GM23338 (cell line): ENCODE results near the gene PPP2R2B. TPM values are rescaled to one million over a fixed set of nuclear protein-coding genes. Genes with fewer than 3 reads are reported as not detected.

Experiments used
- ATAC-seq: fragments of 200-7000 bp; cut with Tn5 transposase; 3 replicates; pipeline ENCODE4 v1.9.1; 2020
- DNase-seq: peaks from one replicate; pipeline ENCODE4 v3.0.0-alpha.2; 2015; ENCODE audit warnings: low spot score
- H2AFZ ChIP-seq: fragments of 200-600 bp; sonication (generic); 2 replicates; pipeline ENCODE4 v1.8.0; 2016; ENCODE audit warnings: antibody characterized with exemption, mild to moderate bottlenecking, moderate library complexity
- H3F3A ChIP-seq: fragments of 200-600 bp; sonication (generic); replicated peaks from 2 replicates; pipeline ENCODE4 v1.8.0; 2017; ENCODE audit warnings: antibody characterized with exemption, mixed run types, low read depth
- H3K27ac ChIP-seq: fragments of 200-600 bp; sonication (generic); 2 replicates; pipeline ENCODE4 v1.6.1; 2016; ENCODE audit warnings: low read depth
- H3K27me3 ChIP-seq: fragments of 200-600 bp; sonication (generic); 2 replicates; pipeline ENCODE4 v1.8.0; 2016; ENCODE audit warnings: mild to moderate bottlenecking, mixed run types, moderate library complexity; ENCODE audit not compliant: insufficient read depth
- H3K36me3 ChIP-seq: fragments of 200-600 bp; sonication (generic); 2 replicates; pipeline ENCODE4 v1.8.0; 2016; ENCODE audit warnings: mild to moderate bottlenecking; ENCODE audit not compliant: insufficient read depth
- H3K4me1 ChIP-seq: fragments of 200-600 bp; sonication (generic); 2 replicates; pipeline ENCODE4 v1.8.0; 2016; ENCODE audit warnings: mild to moderate bottlenecking, moderate library complexity; ENCODE audit not compliant: insufficient read depth
- H3K4me2 ChIP-seq: fragments of 200-600 bp; sonication (generic); 2 replicates; pipeline ENCODE4 v1.7.1; 2017; ENCODE audit warnings: mixed run types
- H3K4me3 ChIP-seq: fragments of 200-600 bp; sonication (generic); 2 replicates; pipeline ENCODE4 v1.6.1; 2016; ENCODE audit warnings: mixed run types
- H3K79me2 ChIP-seq: fragments of 200-600 bp; sonication (generic); replicated peaks from 2 replicates; pipeline ENCODE4 v1.8.0; 2017; ENCODE audit warnings: mild to moderate bottlenecking; ENCODE audit not compliant: insufficient read depth
- H3K9me2 ChIP-seq: fragments of 200-600 bp; sonication (generic); 2 replicates; pipeline ENCODE4 v1.8.0; 2017; ENCODE audit not compliant: insufficient read depth
- H4K20me1 ChIP-seq: fragments of 200-600 bp; sonication (generic); replicated peaks from 2 replicates; pipeline ENCODE4 v1.8.0; 2017; ENCODE audit warnings: mild to moderate bottlenecking; ENCODE audit not compliant: insufficient read depth
- H3K27ac Mint-ChIP-seq: 2 replicates; pipeline ENCODE4 v1.8.0; 2020; ENCODE audit warnings: inconsistent platforms, mild to moderate bottlenecking, moderate library complexity, mixed read lengths
- H3K27me3 Mint-ChIP-seq: 3 replicates; pipeline ENCODE4 v1.8.0; 2022; ENCODE audit warnings: low read depth, mild to moderate bottlenecking, moderate library complexity, mixed read lengths, inconsistent platforms; ENCODE audit not compliant: insufficient read depth, poor library complexity
- H3K36me3 Mint-ChIP-seq: 3 replicates; pipeline ENCODE4 v1.8.0; 2021; ENCODE audit warnings: low read depth, mild to moderate bottlenecking, inconsistent platforms, moderate library complexity, mixed read lengths
- H3K4me1 Mint-ChIP-seq: 3 replicates; pipeline ENCODE4 v1.8.0; 2020; ENCODE audit warnings: mild to moderate bottlenecking, inconsistent platforms, mixed read lengths
- H3K4me3 Mint-ChIP-seq: 3 replicates; pipeline ENCODE4 v1.8.0; 2021; ENCODE audit warnings: moderate library complexity, mild to moderate bottlenecking, inconsistent platforms, mixed read lengths
- H3K9me3 Mint-ChIP-seq: 3 replicates; pipeline ENCODE4 v1.8.0; 2020; ENCODE audit warnings: moderate library complexity, mild to moderate bottlenecking, inconsistent platforms, mixed read lengths
- CREB1 ChIP-seq: fragments of 250-450 bp; sonication (Bioruptor Pico); IDR thresholded peaks from 2 replicates; pipeline ENCODE4 v1.5.0; 2020; ENCODE audit warnings: low read depth, mild to moderate bottlenecking, moderate library complexity
- EZH2 ChIP-seq: fragments of 200-600 bp; sonication (generic); IDR thresholded peaks from one replicate; pipeline ENCODE4 v1.8.0; 2017; ENCODE audit warnings: antibody characterized with exemption, mild to moderate bottlenecking, low read depth; ENCODE audit not compliant: unreplicated experiment
- EZH2phosphoT487 ChIP-seq: fragments of 200-600 bp; sonication (generic); IDR thresholded peaks from one replicate; pipeline ENCODE4 v1.8.1; 2018; ENCODE audit warnings: antibody characterized with exemption; ENCODE audit not compliant: unreplicated experiment
- JUNB ChIP-seq: IDR thresholded peaks from one replicate; pipeline ENCODE4 v1.6.1; 2016; ENCODE audit warnings: antibody characterized with exemption; ENCODE audit not compliant: unreplicated experiment
- NANOG ChIP-seq: IDR thresholded peaks from 2 replicates; pipeline ENCODE4 v1.6.1; 2016; ENCODE audit warnings: antibody characterized with exemption, borderline replicate concordance
- POLR2AphosphoS5 ChIP-seq: IDR thresholded peaks from 2 replicates; pipeline ENCODE4 v1.6.1; 2016; ENCODE audit warnings: antibody characterized with exemption, low read depth
- STAT1 ChIP-seq: IDR thresholded peaks from one replicate; pipeline ENCODE4 v1.6.1; 2016; ENCODE audit warnings: antibody characterized with exemption; ENCODE audit not compliant: unreplicated experiment
- ZNF114 ChIP-seq: fragments of 250-450 bp; sonication (Bioruptor Pico); IDR thresholded peaks from 2 replicates; pipeline ENCODE4 v1.5.0; 2020; ENCODE audit warnings: mild to moderate bottlenecking, moderate library complexity
- ZNF331 ChIP-seq: fragments of 250-450 bp; sonication (Bioruptor Pico); IDR thresholded peaks from 2 replicates; pipeline ENCODE4 v1.5.0; 2020; ENCODE audit warnings: low read depth, mild to moderate bottlenecking, moderate library complexity
- polyA plus RNA-seq: library from polyadenylated mRNA; unstranded; fragments of >200 nt; fragmentation: Nextera tagmentation; extraction: Ambion mirVana; gene quantifications from 2 replicates; pipeline ENCODE4 v1.2.1, GENCODE V29; 2016
- total RNA-seq: library from RNA; depleted of rRNA; stranded (reverse); fragments of >200 nt; shearing (Covaris generic); gene quantifications from 2 replicates; pipeline ENCODE4 v1.2.3, GENCODE V29; 2014
- TF ChIP-seq, protein P1 (sequence below): IDR thresholded peaks from one replicate; pipeline ENCODE4 v1.6.1; 2018; ENCODE audit warnings: antibody characterized with exemption; ENCODE audit not compliant: unreplicated experiment
- TF ChIP-seq, protein P2 (sequence below): IDR thresholded peaks from 2 replicates; pipeline ENCODE4 v1.6.1; 2016; ENCODE audit warnings: antibody characterized with exemption
- TF ChIP-seq, protein P3 (sequence below): fragments of 250-450 bp; sonication (Bioruptor Pico); IDR thresholded peaks from 2 replicates; pipeline ENCODE4 v1.5.0; 2020; ENCODE audit warnings: mild to moderate bottlenecking, moderate library complexity
- TF ChIP-seq, protein P4 (sequence below), 2 experiments: fragments of 200-600 bp in 1 of 2; sonication (generic) in 1 of 2; conservative IDR thresholded peaks; 2 replicates each; pipeline versions ENCODE4 v1.5.1 to v1.6.1; 2016 to 2017; ENCODE audit warnings: antibody characterized with exemption in 2 of 2, low read depth in 2 of 2, mild to moderate bottlenecking in 2 of 2, moderate library complexity in 1 of 2

PPP2R2B gene
- total and polyA plus RNA-seq, 2 experiments from 2014 or later: 21.3 to 33.9 TPM

DNA sequence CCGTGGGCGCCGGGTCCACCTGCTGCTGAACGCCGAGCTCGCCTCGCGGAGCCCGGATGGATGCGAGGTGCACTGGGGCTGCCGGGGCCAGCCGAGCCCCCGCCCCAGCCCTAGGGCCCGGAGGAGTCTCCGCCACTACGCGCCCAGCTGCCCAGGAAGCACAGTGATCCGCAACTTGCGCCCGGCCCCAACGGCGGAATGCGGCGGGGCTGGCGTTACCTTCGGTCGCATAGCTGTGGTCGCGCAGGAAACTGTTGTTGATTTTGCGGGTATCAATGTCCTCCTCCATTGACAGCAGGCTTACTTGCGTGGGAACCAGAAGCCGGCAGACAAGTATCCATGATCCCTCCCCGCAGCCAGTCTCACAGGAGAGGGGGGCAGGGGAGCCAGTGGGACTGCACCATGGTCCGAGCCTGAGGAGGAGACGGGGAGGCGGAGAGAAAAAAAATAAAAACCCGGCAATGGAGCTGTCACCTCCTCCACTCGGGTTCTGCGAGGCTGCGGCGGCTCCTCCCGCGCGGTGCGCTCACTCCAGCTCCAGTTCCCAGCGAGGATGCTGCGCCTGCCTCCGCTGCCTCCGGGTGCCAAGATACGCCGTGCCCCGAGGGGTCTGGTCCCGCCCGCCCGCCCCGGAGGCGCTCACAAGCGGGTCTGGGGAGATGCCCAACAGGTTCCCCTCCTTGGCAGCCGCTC, 628 bp downstream of the PPP2R2B start:
- peak overlapping the region; percentile 90 for H3K4me3 Mint-ChIP-seq
- Histone ChIP-seq H3F3A (0 out of 2 replicates have a peak, but pooled peaks cover 2% of the 10 kb centered on the region), H3K9me2 (no peaks in the 10 kb centered on the region), H3K79me2 (peaks cover 15% of the 10 kb centered on the region; the same call in 1 of the 2 replicates), H4K20me1 (no peaks in the 10 kb centered on the region), H2AFZ (peak overlapping the region; percentile 92), H3K4me3 (peak overlapping the region; percentile 87), H3K27ac (no peak overlapping the region), H3K4me1 (peaks cover 51% of the 10 kb centered on the region), H3K4me2 (peak overlapping the region; percentile 99), H3K36me3 (no peaks in the 10 kb centered on the region), H3K27me3 (peaks cover 45% of the 10 kb centered on the region)
- no peak for TF ChIP-seq EZH2phosphoT487
- TF ChIP-seq EZH2: no peak
- TF ChIP-seq, protein P1, sequence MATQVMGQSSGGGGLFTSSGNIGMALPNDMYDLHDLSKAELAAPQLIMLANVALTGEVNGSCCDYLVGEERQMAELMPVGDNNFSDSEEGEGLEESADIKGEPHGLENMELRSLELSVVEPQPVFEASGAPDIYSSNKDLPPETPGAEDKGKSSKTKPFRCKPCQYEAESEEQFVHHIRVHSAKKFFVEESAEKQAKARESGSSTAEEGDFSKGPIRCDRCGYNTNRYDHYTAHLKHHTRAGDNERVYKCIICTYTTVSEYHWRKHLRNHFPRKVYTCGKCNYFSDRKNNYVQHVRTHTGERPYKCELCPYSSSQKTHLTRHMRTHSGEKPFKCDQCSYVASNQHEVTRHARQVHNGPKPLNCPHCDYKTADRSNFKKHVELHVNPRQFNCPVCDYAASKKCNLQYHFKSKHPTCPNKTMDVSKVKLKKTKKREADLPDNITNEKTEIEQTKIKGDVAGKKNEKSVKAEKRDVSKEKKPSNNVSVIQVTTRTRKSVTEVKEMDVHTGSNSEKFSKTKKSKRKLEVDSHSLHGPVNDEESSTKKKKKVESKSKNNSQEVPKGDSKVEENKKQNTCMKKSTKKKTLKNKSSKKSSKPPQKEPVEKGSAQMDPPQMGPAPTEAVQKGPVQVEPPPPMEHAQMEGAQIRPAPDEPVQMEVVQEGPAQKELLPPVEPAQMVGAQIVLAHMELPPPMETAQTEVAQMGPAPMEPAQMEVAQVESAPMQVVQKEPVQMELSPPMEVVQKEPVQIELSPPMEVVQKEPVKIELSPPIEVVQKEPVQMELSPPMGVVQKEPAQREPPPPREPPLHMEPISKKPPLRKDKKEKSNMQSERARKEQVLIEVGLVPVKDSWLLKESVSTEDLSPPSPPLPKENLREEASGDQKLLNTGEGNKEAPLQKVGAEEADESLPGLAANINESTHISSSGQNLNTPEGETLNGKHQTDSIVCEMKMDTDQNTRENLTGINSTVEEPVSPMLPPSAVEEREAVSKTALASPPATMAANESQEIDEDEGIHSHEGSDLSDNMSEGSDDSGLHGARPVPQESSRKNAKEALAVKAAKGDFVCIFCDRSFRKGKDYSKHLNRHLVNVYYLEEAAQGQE: no peak
- TF ChIP-seq, protein P2, sequence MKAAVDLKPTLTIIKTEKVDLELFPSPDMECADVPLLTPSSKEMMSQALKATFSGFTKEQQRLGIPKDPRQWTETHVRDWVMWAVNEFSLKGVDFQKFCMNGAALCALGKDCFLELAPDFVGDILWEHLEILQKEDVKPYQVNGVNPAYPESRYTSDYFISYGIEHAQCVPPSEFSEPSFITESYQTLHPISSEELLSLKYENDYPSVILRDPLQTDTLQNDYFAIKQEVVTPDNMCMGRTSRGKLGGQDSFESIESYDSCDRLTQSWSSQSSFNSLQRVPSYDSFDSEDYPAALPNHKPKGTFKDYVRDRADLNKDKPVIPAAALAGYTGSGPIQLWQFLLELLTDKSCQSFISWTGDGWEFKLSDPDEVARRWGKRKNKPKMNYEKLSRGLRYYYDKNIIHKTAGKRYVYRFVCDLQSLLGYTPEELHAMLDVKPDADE: no peak
- TF ChIP-seq JUNB: no peak
- no peak for TF ChIP-seq NANOG
- TF ChIP-seq CREB1 (CRISPR knock-in tag): no peak
- TF ChIP-seq STAT1: no peak
- no peak for TF ChIP-seq ZNF114 (CRISPR knock-in tag)
- TF ChIP-seq, protein P3, sequence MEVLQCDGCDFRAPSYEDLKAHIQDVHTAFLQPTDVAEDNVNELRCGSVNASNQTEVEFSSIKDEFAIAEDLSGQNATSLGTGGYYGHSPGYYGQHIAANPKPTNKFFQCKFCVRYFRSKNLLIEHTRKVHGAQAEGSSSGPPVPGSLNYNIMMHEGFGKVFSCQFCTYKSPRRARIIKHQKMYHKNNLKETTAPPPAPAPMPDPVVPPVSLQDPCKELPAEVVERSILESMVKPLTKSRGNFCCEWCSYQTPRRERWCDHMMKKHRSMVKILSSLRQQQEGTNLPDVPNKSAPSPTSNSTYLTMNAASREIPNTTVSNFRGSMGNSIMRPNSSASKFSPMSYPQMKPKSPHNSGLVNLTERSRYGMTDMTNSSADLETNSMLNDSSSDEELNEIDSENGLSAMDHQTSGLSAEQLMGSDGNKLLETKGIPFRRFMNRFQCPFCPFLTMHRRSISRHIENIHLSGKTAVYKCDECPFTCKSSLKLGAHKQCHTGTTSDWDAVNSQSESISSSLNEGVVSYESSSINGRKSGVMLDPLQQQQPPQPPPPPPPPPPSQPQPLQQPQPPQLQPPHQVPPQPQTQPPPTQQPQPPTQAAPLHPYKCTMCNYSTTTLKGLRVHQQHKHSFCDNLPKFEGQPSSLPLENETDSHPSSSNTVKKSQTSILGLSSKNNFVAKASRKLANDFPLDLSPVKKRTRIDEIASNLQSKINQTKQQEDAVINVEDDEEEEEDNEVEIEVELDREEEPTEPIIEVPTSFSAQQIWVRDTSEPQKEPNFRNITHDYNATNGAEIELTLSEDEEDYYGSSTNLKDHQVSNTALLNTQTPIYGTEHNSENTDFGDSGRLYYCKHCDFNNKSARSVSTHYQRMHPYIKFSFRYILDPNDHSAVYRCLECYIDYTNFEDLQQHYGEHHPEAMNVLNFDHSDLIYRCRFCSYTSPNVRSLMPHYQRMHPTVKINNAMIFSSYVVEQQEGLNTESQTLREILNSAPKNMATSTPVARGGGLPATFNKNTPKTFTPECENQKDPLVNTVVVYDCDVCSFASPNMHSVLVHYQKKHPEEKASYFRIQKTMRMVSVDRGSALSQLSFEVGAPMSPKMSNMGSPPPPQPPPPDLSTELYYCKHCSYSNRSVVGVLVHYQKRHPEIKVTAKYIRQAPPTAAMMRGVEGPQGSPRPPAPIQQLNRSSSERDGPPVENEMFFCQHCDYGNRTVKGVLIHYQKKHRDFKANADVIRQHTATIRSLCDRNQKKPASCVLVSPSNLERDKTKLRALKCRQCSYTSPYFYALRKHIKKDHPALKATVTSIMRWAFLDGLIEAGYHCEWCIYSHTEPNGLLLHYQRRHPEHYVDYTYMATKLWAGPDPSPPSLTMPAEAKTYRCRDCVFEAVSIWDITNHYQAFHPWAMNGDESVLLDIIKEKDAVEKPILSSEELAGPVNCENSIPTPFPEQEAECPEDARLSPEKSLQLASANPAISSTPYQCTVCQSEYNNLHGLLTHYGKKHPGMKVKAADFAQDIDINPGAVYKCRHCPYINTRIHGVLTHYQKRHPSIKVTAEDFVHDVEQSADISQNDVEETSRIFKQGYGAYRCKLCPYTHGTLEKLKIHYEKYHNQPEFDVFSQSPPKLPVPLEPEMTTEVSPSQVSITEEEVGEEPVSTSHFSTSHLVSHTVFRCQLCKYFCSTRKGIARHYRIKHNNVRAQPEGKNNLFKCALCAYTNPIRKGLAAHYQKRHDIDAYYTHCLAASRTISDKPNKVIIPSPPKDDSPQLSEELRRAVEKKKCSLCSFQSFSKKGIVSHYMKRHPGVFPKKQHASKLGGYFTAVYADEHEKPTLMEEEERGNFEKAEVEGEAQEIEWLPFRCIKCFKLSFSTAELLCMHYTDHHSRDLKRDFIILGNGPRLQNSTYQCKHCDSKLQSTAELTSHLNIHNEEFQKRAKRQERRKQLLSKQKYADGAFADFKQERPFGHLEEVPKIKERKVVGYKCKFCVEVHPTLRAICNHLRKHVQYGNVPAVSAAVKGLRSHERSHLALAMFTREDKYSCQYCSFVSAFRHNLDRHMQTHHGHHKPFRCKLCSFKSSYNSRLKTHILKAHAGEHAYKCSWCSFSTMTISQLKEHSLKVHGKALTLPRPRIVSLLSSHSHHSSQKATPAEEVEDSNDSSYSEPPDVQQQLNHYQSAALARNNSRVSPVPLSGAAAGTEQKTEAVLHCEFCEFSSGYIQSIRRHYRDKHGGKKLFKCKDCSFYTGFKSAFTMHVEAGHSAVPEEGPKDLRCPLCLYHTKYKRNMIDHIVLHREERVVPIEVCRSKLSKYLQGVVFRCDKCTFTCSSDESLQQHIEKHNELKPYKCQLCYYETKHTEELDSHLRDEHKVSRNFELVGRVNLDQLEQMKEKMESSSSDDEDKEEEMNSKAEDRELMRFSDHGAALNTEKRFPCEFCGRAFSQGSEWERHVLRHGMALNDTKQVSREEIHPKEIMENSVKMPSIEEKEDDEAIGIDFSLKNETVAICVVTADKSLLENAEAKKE: no peak
- no peak for TF ChIP-seq POLR2AphosphoS5
- TF ChIP-seq, protein P4, sequence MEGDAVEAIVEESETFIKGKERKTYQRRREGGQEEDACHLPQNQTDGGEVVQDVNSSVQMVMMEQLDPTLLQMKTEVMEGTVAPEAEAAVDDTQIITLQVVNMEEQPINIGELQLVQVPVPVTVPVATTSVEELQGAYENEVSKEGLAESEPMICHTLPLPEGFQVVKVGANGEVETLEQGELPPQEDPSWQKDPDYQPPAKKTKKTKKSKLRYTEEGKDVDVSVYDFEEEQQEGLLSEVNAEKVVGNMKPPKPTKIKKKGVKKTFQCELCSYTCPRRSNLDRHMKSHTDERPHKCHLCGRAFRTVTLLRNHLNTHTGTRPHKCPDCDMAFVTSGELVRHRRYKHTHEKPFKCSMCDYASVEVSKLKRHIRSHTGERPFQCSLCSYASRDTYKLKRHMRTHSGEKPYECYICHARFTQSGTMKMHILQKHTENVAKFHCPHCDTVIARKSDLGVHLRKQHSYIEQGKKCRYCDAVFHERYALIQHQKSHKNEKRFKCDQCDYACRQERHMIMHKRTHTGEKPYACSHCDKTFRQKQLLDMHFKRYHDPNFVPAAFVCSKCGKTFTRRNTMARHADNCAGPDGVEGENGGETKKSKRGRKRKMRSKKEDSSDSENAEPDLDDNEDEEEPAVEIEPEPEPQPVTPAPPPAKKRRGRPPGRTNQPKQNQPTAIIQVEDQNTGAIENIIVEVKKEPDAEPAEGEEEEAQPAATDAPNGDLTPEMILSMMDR (conservative IDR thresholded peaks at IDR 0.05; ENCODE audit: low read depth in 2 of 2): no peak
- TF ChIP-seq ZNF331: no peak
- H3K36me3 Mint-ChIP-seq: no peaks in the 10 kb centered on the region
- ATAC-seq (peak; percentile 74), DNase-seq (peak; percentile 76)
- peaks cover 13% of the 10 kb centered on the region for H3K27me3 Mint-ChIP-seq
- no peak overlapping the region for H3K27ac Mint-ChIP-seq
- H3K9me3 Mint-ChIP-seq: no peaks in the 10 kb centered on the region
- H3K4me1 Mint-ChIP-seq: peaks cover 49% of the 10 kb centered on the region
